ENCODE results near the gene SLC35F6. TPM values are rescaled to one million over a fixed set of nuclear protein-coding genes. Genes with fewer than 3 reads are reported as not detected.
"Not testable (repeated sequence)": the region's sequence is repeated elsewhere in the genome, so short reads cannot be mapped to it uniquely, and the experiment has no call there.

SLC35F6 gene
- total RNA-seq, 1 donor from 2014 or later: 19.9 TPM

- intact Hi-C loops (cut with micrococcal nuclease): no loop called here
- DNase-seq: no peak
- no peak for ATAC-seq
These were observed 47.2 kb downstream of the SLC35F6 start for GRCh38 chr2:26811261-26811660.

- no peak for DNase-seq
- ATAC-seq: no peak
- intact Hi-C loops (cut with micrococcal nuclease): no loop called here
These were observed 48.0 kb downstream of the SLC35F6 start for GRCh38 chr2:26811791-26812694.

- no peak for ATAC-seq
- no peak for DNase-seq
- intact Hi-C loops (cut with micrococcal nuclease): no loop called here
These were observed 48.6 kb downstream of the SLC35F6 start for GRCh38 chr2:26812731-26813130.

GRCh38 chr2:26814072-26814765, 50.1 kb downstream of the SLC35F6 start:
- intact Hi-C loops (cut with micrococcal nuclease); DNase-seq; ATAC-seq: not testable (repeated sequence)

- DNase-seq (no peak), ATAC-seq (no peak)
- intact Hi-C loops (cut with micrococcal nuclease): no loop called here
These were observed 52.8 kb downstream of the SLC35F6 start for GRCh38 chr2:26816893-26817292.

- DNase-seq (no peak), ATAC-seq (no peak)
- intact Hi-C loops (cut with micrococcal nuclease): no loop called here
These were observed 54.2 kb downstream of the SLC35F6 start for GRCh38 chr2:26818255-26818654.

GRCh38 chr2:26818972-26819371, 54.9 kb downstream of the SLC35F6 start:
- intact Hi-C loops (cut with micrococcal nuclease): no loop called here
- DNase-seq (no peak), ATAC-seq (no peak)

GRCh38 chr2:26820932-26821331, 56.8 kb downstream of the SLC35F6 start:
- no peak for ATAC-seq
- intact Hi-C loops (cut with micrococcal nuclease): no loop called here
- DNase-seq: no peak

- intact Hi-C loops (cut with micrococcal nuclease): no loop called here
- no peak for DNase-seq
- no peak for ATAC-seq
These were observed 58.8 kb downstream of the SLC35F6 start for GRCh38 chr2:26822877-26823276.

Other genes starting within 250 kb of the SLC35F6 start
- gene CIB4, start 122.9 kb upstream of the SLC35F6 start, total RNA-seq: not detected
- gene KCNK3, start 71.6 kb upstream of the SLC35F6 start, total RNA-seq: 2.8 TPM
- not detected for gene CENPA, start 21.8 kb downstream of the SLC35F6 start, total RNA-seq
- gene DPYSL5, start 83.8 kb downstream of the SLC35F6 start, total RNA-seq: not detected
- gene MAPRE3, start 206.4 kb downstream of the SLC35F6 start, total RNA-seq: 52.4 TPM